Endothelial cell of umbilical vein (primary cell): ENCODE measurements around the gene STARD13. TPM values are rescaled to one million over a fixed set of nuclear protein-coding genes. Genes with fewer than 3 reads are reported as not detected.

Source experiments
- BruUV-seq: library from RNA; stranded (reverse); fragments of 400-500 nt; replicated peaks from 2 replicates; lab custom pipeline; 2021; lab: Mats Ljungman, UMichigan
- CTCF ChIA-PET: fragments of 300-600, 350-600 bp; sonication (Branson Sonifier 250); formaldehyde crosslinking; loops from one replicate; lab custom pipeline; 2021; ENCODE audit warnings: antibody characterized with exemption, inconsistent platforms; lab: Charles Lee
- POLR2A ChIA-PET: fragments of 300-600, 350-600 bp; sonication (Branson Sonifier 250); formaldehyde crosslinking; loops from one replicate; lab custom pipeline; 2021; ENCODE audit warnings: antibody characterized with exemption, inconsistent platforms; lab: Charles Lee
- DNase-seq: peaks from one replicate; pipeline ENCODE4 v3.0.0-alpha.2; 2011; ENCODE audit warnings: low read depth, low spot score
- FAIRE-seq: peaks from 2 replicates; lab custom pipeline; 2011; peaks lifted over from hg19 to GRCh38; lab: Jason Lieb, UNC
- H2AFZ ChIP-seq: 2 replicates; pipeline ENCODE4 v1.6.0; 2012; ENCODE audit warnings: low read depth, low read length, control low read depth, inconsistent platforms
- H3K27ac ChIP-seq: 2 replicates; pipeline ENCODE4 v1.5.1; 2011; ENCODE audit warnings: low read depth, mild to moderate bottlenecking, control low read depth, low read length, moderate library complexity; ENCODE audit not compliant: insufficient read depth
- H3K27me3 ChIP-seq, 2 experiments: 2 replicates each; pipeline versions ENCODE4 v1.6.0 to v1.6.1; 2011; ENCODE audit warnings: low read length in 2 of 2, mixed read lengths in 1 of 2; ENCODE audit not compliant: control insufficient read depth in 2 of 2, insufficient read depth in 2 of 2
- H3K36me3 ChIP-seq, 2 experiments: 2 replicates in 1 of 2; 3 replicates in 1 of 2; pipeline ENCODE4 v1.5.1; 2011; ENCODE audit warnings: low read length in 2 of 2, mild to moderate bottlenecking in 1 of 2, moderate library complexity in 1 of 2; ENCODE audit not compliant: control insufficient read depth in 2 of 2, insufficient read depth in 2 of 2; ENCODE audit errors: extremely low read depth in 1 of 2
- H3K4me1 ChIP-seq: 3 replicates; pipeline ENCODE4 v1.5.1; 2011; ENCODE audit warnings: mild to moderate bottlenecking, low read length; ENCODE audit not compliant: control insufficient read depth, insufficient read depth; ENCODE audit errors: extremely low read depth
- H3K4me2 ChIP-seq: 2 replicates; pipeline ENCODE4 v1.6.1; 2011; ENCODE audit warnings: low read length, control low read depth, mixed read lengths; ENCODE audit not compliant: insufficient read depth
- H3K4me3 ChIP-seq, 3 experiments: fragments of 200-600 bp in 1 of 3; sonication (generic), shearing (Covaris generic) in 1 of 3; replicated peaks in 1 of 3; 2 replicates each; pipeline ENCODE4 v1.5.1; 2011 to 2016; ENCODE audit warnings: control low read depth in 3 of 3, low read length in 3 of 3, mild to moderate bottlenecking in 2 of 3, inconsistent platforms in 1 of 3, low read depth in 1 of 3, moderate library complexity in 1 of 3; ENCODE audit not compliant: insufficient read depth in 1 of 3
- H3K79me2 ChIP-seq: 2 replicates; pipeline ENCODE4 v1.6.0; 2012; ENCODE audit warnings: low read length, inconsistent platforms; ENCODE audit not compliant: control insufficient read depth, insufficient read depth
- H3K9ac ChIP-seq: replicated peaks from 2 replicates; pipeline ENCODE3; 2011; ENCODE audit warnings: low read length, control low read depth; ENCODE audit not compliant: insufficient read depth; ENCODE audit errors: extremely low read depth
- H3K9me1 ChIP-seq: replicated peaks from 3 replicates; pipeline ENCODE4 v1.6.0; 2011; ENCODE audit warnings: mild to moderate bottlenecking, low read length; ENCODE audit not compliant: control insufficient read depth, insufficient read depth; ENCODE audit errors: extremely low read depth
- H3K9me3 ChIP-seq: replicated peaks from 2 replicates; pipeline ENCODE4 v1.5.1; 2012; ENCODE audit warnings: low read length, inconsistent platforms; ENCODE audit not compliant: control insufficient read depth, insufficient read depth
- H4K20me1 ChIP-seq: replicated peaks from 2 replicates; pipeline ENCODE3; 2011; ENCODE audit warnings: mild to moderate bottlenecking, low read length; ENCODE audit not compliant: control insufficient read depth, insufficient read depth; ENCODE audit errors: extremely low read depth
- EZH2 ChIP-seq: IDR thresholded peaks from 2 replicates; pipeline ENCODE4 v1.6.1; 2012; ENCODE audit warnings: borderline replicate concordance, low read depth, mild to moderate bottlenecking, moderate library complexity, low read length, inconsistent platforms; ENCODE audit not compliant: severe bottlenecking
- FOS ChIP-seq: IDR thresholded peaks from 2 replicates; pipeline ENCODE4 v1.6.1; 2011; ENCODE audit warnings: mild to moderate bottlenecking, low read length, moderate library complexity, borderline replicate concordance; ENCODE audit not compliant: insufficient read depth
- GATA2 ChIP-seq: IDR thresholded peaks from 2 replicates; pipeline ENCODE4 v1.7.0; 2011; ENCODE audit warnings: low read depth, mild to moderate bottlenecking, moderate library complexity, mixed read lengths, low read length; ENCODE audit not compliant: insufficient read length, insufficient read depth
- JUN ChIP-seq: IDR thresholded peaks from 2 replicates; pipeline ENCODE4 v1.6.1; 2011; ENCODE audit warnings: borderline replicate concordance, low read depth; ENCODE audit not compliant: insufficient read length, insufficient read depth
- MYC ChIP-seq: IDR thresholded peaks from one replicate; pipeline ENCODE4 v1.6.1; 2011; ENCODE audit warnings: mild to moderate bottlenecking, low read depth, low read length
- POLR2A ChIP-seq: IDR thresholded peaks from 2 replicates; pipeline ENCODE4 v1.6.1; 2012; ENCODE audit warnings: low read depth, mild to moderate bottlenecking, control low read depth, low read length
- POLR2AphosphoS5 ChIP-seq: IDR thresholded peaks from 2 replicates; pipeline ENCODE4 v1.6.1; 2012; ENCODE audit warnings: low read depth, mild to moderate bottlenecking, control low read depth, low read length, moderate library complexity; ENCODE audit not compliant: insufficient read depth
- dilution Hi-C: fragments of 300-500 bp; cut with MboI; formaldehyde crosslinking; loops from one replicate; pipeline ENCODE4 v1.15.0; 2019; ENCODE audit warnings: low sequenced_read_pairs; ENCODE audit not compliant: extremely low pct_ligation_motif_present
- intact Hi-C: fragments of 100-400 bp; cut with micrococcal nuclease; formaldehyde crosslinking; loops from one replicate; pipeline ENCODE4 v1.10.0; 2022
- polyA plus RNA-seq, 4 experiments: library from polyadenylated mRNA; depleted of rRNA in 3 of 4; stranded (reverse) in 3 of 4; unstranded in 1 of 4; fragments of >200 nt; gene quantifications; 2 replicates each; pipeline versions ENCODE4 v1.2.1 to v1.2.3, GENCODE V29; 2011 to 2012; ENCODE audit warnings: missing spikeins in 1 of 4
- total RNA-seq: library from RNA; stranded (reverse); gene quantifications from 2 replicates; pipeline ENCODE4 v1.2.3, GENCODE V29; 2021
- TF ChIP-seq, protein P1 (sequence below): IDR thresholded peaks from 2 replicates; pipeline ENCODE4 v1.6.1; 2011; ENCODE audit not compliant: insufficient read depth, insufficient read length
- TF ChIP-seq, protein P2 (sequence below), 2 donors: IDR thresholded peaks; 1 replicate in 1 of 2; 2 replicates in 1 of 2; pipeline ENCODE4 v1.5.1; 2011; ENCODE audit warnings: low read length in 2 of 2, mild to moderate bottlenecking in 2 of 2, moderate library complexity in 2 of 2, control low read depth in 1 of 2, inconsistent platforms in 1 of 2, low read depth in 1 of 2; ENCODE audit not compliant: insufficient read depth in 1 of 2; ENCODE audit errors: extremely low read depth in 1 of 2

Gene STARD13
- total and polyA plus RNA-seq, 2 donors (not counting 3 experiments of a cell fraction or from before 2014, with no cell fraction given) = 11.0 to 47.7 TPM

DNA sequence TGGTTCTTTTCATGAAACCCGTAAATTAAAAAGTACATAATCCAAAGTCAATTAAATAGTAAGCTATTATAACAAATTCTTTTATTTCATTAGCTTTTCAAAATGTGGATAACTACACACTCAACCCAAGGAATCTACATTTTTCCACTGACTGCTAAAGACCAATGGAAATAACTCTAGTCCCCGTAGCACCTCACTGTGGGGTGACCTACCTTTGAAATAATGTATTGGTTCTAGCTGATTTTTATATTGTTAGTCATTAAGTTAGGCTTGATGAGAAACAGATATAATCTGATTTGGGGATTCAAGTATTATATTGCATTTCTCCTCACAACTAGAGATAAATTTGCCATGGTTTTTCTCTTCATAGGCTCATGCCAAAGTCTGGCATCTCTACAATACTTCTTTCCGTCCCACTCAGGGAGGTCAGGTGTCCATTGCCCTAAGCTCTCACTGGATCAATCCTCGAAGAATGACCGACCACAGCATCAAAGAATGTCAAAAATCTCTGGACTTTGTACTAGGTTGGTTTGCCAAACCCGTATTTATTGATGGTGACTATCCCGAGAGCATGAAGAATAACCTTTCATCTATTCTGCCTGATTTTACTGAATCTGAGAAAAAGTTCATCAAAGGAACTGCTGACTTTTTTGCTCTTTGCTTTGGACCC, 232.0 kb downstream of the STARD13 start:
- FAIRE-seq (no peak), DNase-seq (no peak)
- H3K9me3 ChIP-seq = no peaks in the 10 kb centered on the region
- no peak overlapping the region for H3K4me2 ChIP-seq
- H3K9ac ChIP-seq = no peak overlapping the region
- intact Hi-C loops (no loop called here), dilution Hi-C loops (no loop called here)
- no peak overlapping the region for H3K4me3 ChIP-seq
- BruUV-seq = no TSS peak
- TF ChIP-seq GATA2 (no peak), MYC (no peak), POLR2AphosphoS5 (no peak), JUN (no peak), EZH2 (no peak), FOS (no peak), POLR2A (no peak)
- TF ChIP-seq, protein P1, sequence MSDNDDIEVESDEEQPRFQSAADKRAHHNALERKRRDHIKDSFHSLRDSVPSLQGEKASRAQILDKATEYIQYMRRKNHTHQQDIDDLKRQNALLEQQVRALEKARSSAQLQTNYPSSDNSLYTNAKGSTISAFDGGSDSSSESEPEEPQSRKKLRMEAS = no peak
- TF ChIP-seq, protein P2, sequence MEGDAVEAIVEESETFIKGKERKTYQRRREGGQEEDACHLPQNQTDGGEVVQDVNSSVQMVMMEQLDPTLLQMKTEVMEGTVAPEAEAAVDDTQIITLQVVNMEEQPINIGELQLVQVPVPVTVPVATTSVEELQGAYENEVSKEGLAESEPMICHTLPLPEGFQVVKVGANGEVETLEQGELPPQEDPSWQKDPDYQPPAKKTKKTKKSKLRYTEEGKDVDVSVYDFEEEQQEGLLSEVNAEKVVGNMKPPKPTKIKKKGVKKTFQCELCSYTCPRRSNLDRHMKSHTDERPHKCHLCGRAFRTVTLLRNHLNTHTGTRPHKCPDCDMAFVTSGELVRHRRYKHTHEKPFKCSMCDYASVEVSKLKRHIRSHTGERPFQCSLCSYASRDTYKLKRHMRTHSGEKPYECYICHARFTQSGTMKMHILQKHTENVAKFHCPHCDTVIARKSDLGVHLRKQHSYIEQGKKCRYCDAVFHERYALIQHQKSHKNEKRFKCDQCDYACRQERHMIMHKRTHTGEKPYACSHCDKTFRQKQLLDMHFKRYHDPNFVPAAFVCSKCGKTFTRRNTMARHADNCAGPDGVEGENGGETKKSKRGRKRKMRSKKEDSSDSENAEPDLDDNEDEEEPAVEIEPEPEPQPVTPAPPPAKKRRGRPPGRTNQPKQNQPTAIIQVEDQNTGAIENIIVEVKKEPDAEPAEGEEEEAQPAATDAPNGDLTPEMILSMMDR (IDR thresholded peaks at IDR 0.05; ENCODE audit: extremely low read depth in 1 of 2, insufficient read depth in 1 of 2, low read depth in 1 of 2, low read length in 2 of 2) = no peak
- no peaks in the 10 kb centered on the region for H3K4me1 ChIP-seq
- CTCF ChIA-PET = interaction anchor here (1.2 kb wide), 1 partner anchor 12 kb away, joined by 3 read pairs; no protein-coding TSS in a partner anchor
- H2AFZ ChIP-seq = no peak overlapping the region
- no peak overlapping the region for H3K27ac ChIP-seq
- H3K9me1 ChIP-seq = no peaks in the 10 kb centered on the region
- H3K27me3 ChIP-seq = peaks cover 4 to 13% of the 10 kb centered on the region in 2 experiments
- POLR2A ChIA-PET = no interaction called here
- H3K36me3 ChIP-seq = no peaks in the 10 kb centered on the region
- no peaks in the 10 kb centered on the region for H3K79me2 ChIP-seq
- H4K20me1 ChIP-seq = no peaks in the 10 kb centered on the region
